KMS-11 (cell line): ENCODE results near the gene PRKG1.

ENCODE experiments used
- H2AFZ ChIP-seq: fragments of 200-600 bp; sonication (generic); 2 replicates; pipeline ENCODE4 v1.6.1; 2016; ENCODE audit warnings: antibody characterized with exemption, mixed run types, low read depth
- H3K27ac ChIP-seq: fragments of 200-600 bp; sonication (generic); 2 replicates; pipeline ENCODE4 v1.6.1; 2016; ENCODE audit warnings: mild to moderate bottlenecking, mixed run types
- H3K27me3 ChIP-seq: fragments of 200-600 bp; sonication (generic); 2 replicates; pipeline ENCODE4 v1.6.1; 2017; ENCODE audit warnings: mild to moderate bottlenecking, low read depth, mixed run types, moderate library complexity; ENCODE audit not compliant: insufficient read depth
- H3K36me3 ChIP-seq: fragments of 200-600 bp; sonication (generic); 2 replicates; pipeline ENCODE4 v1.6.1; 2017; ENCODE audit warnings: mild to moderate bottlenecking, mixed run types; ENCODE audit not compliant: insufficient read depth
- H3K4me1 ChIP-seq: fragments of 200-600 bp; sonication (generic); 2 replicates; pipeline ENCODE4 v1.6.1; 2016; ENCODE audit warnings: mild to moderate bottlenecking, low read depth, mixed run types; ENCODE audit not compliant: poor library complexity, severe bottlenecking
- H3K4me2 ChIP-seq: fragments of 200-600 bp; sonication (generic); 2 replicates; pipeline ENCODE4 v1.7.0; 2016; ENCODE audit warnings: mild to moderate bottlenecking, mixed run types
- H3K4me3 ChIP-seq: fragments of 200-600 bp; sonication (generic); IDR thresholded peaks from 2 replicates; pipeline ENCODE4 v1.6.1; 2017; ENCODE audit warnings: low read depth, low read length, mixed read lengths; ENCODE audit not compliant: insufficient read depth
- H3K79me2 ChIP-seq: fragments of 200-600 bp; sonication (generic); 2 replicates; pipeline ENCODE4 v1.6.1; 2016; ENCODE audit warnings: low read depth, mixed run types; ENCODE audit not compliant: insufficient read depth
- H3K9ac ChIP-seq: fragments of 200-600 bp; sonication (generic); 2 replicates; pipeline ENCODE4 v1.6.1; 2016; ENCODE audit warnings: mild to moderate bottlenecking, mixed run types
- H4K20me1 ChIP-seq: fragments of 200-600 bp; sonication (generic); 2 replicates; pipeline ENCODE4 v1.6.1; 2016; ENCODE audit warnings: mild to moderate bottlenecking, mixed run types; ENCODE audit not compliant: insufficient read depth
- TF ChIP-seq, protein P1 (sequence below): fragments of 200-600 bp; sonication (generic); conservative IDR thresholded peaks from 2 replicates; pipeline ENCODE4 v1.6.1; 2017; ENCODE audit warnings: low read depth, mild to moderate bottlenecking, antibody characterized with exemption, low read length, moderate library complexity, mixed read lengths

PRKG1 gene

DNA sequence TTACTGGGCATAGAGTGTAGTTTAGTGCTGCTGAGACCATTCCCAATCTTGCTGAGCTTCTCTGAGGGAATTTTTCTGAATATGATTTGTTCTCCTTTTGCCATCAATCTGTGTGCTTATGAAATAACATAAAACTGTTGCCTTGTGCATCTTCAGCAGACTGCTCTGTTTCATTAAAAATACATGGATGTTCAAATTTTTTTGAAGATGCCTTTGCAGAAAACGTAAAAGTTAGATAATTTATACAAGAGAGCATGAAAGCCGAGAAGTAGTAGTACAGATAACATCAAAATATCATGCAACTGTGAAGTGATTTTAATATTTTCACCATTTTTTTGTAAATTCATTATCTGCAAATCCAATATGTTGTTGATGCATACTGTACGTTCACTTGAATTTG, 799.8 kb downstream of the PRKG1 start:
- H3K9ac ChIP-seq = no peak overlapping the region
- TF ChIP-seq, protein P1, sequence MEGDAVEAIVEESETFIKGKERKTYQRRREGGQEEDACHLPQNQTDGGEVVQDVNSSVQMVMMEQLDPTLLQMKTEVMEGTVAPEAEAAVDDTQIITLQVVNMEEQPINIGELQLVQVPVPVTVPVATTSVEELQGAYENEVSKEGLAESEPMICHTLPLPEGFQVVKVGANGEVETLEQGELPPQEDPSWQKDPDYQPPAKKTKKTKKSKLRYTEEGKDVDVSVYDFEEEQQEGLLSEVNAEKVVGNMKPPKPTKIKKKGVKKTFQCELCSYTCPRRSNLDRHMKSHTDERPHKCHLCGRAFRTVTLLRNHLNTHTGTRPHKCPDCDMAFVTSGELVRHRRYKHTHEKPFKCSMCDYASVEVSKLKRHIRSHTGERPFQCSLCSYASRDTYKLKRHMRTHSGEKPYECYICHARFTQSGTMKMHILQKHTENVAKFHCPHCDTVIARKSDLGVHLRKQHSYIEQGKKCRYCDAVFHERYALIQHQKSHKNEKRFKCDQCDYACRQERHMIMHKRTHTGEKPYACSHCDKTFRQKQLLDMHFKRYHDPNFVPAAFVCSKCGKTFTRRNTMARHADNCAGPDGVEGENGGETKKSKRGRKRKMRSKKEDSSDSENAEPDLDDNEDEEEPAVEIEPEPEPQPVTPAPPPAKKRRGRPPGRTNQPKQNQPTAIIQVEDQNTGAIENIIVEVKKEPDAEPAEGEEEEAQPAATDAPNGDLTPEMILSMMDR = no peak
- no peaks in the 10 kb centered on the region for H4K20me1 ChIP-seq
- H2AFZ ChIP-seq = no peak overlapping the region
- H3K27ac ChIP-seq = no peak overlapping the region
- H3K79me2 ChIP-seq = no peaks in the 10 kb centered on the region
- H3K4me3 ChIP-seq = no peak overlapping the region
- H3K4me2 ChIP-seq = no peak overlapping the region
- H3K4me1 ChIP-seq = peaks cover under 1% of the 10 kb centered on the region
- no peaks in the 10 kb centered on the region for H3K27me3 ChIP-seq
- no peaks in the 10 kb centered on the region for H3K36me3 ChIP-seq

DNA sequence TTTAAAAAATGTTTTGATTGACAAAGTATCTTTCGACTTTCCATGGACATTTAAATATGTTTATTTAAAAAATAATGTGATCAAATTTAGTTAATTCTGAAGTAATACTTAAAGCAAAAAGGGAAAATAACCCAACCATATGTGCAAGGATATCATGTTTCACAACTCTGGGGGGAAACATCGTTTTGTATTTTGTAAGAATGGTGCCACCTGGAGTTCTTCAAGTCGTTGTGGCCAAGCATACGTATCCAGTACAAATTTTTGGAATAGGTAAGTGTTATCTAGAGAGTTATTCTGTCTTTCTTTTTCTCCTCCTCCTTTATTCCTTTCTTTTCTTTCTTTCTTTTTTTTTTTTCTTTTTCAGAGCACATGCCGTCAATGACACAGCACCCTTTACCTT, 801.3 kb downstream of the PRKG1 start:
- no peak overlapping the region for H3K27ac ChIP-seq
- H3K27me3 ChIP-seq = no peaks in the 10 kb centered on the region
- H3K4me1 ChIP-seq = peaks cover 7% of the 10 kb centered on the region
- H2AFZ ChIP-seq = no peak overlapping the region
- no peaks in the 10 kb centered on the region for H4K20me1 ChIP-seq
- no peak overlapping the region for H3K9ac ChIP-seq
- H3K36me3 ChIP-seq = no peaks in the 10 kb centered on the region
- H3K4me3 ChIP-seq = no peak overlapping the region
- H3K4me2 ChIP-seq = no peak overlapping the region
- H3K79me2 ChIP-seq = no peaks in the 10 kb centered on the region
- TF ChIP-seq, protein P1 = no peak

DNA sequence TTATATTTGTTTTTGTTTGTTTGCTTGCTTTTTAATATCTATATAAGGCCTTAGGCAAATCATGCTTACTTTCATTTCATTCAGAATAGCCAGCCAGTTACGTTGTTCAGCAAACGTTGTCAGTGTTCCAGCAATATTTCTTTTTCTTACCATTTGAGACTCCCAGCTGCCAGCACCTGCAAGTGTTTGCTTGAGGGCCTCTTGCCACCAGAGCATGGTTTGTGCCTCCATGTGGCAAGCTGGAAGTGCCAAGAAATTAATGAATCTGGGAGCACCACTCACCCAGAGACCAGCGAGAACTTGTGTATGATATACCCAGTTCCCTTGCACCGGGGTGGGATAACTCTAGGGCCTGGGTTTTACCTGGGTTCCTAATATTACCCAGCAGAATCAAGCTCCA, 802.2 kb downstream of the PRKG1 start:
- Histone ChIP-seq H3K4me2 (no peak overlapping the region), H3K4me1 (peaks cover 7% of the 10 kb centered on the region), H3K4me3 (no peak overlapping the region), H3K36me3 (no peaks in the 10 kb centered on the region), H2AFZ (no peak overlapping the region), H4K20me1 (no peaks in the 10 kb centered on the region), H3K27me3 (no peaks in the 10 kb centered on the region), H3K9ac (no peak overlapping the region), H3K79me2 (no peaks in the 10 kb centered on the region), H3K27ac (no peak overlapping the region)
- TF ChIP-seq, protein P1 = no peak

DNA sequence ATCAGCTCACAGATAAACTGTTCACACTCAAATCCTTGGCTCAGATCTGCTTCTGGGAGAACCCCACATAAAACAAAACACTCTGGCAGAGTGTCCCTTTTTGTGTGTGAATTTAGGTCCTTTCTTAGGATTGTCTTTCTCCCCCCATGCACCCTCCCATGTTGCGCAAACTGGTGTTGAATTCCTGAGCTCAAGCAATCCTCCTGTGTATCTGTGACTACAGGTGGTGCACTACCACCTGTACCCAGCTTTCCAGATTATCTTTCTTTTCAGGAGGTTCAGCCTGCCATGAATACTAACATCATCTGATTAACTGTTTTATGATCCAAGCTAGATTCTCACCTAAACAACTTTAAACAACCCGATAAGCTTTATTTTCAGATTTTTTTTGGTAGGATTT, 802.7 kb downstream of the PRKG1 start:
- no peak overlapping the region for H3K9ac ChIP-seq
- no peak overlapping the region for H3K4me3 ChIP-seq
- no peak overlapping the region for H2AFZ ChIP-seq
- H4K20me1 ChIP-seq = no peaks in the 10 kb centered on the region
- peaks cover 7% of the 10 kb centered on the region for H3K4me1 ChIP-seq
- no peak overlapping the region for H3K27ac ChIP-seq
- H3K36me3 ChIP-seq = no peaks in the 10 kb centered on the region
- H3K27me3 ChIP-seq = no peaks in the 10 kb centered on the region
- no peak overlapping the region for H3K4me2 ChIP-seq
- TF ChIP-seq, protein P1 = no peak
- no peaks in the 10 kb centered on the region for H3K79me2 ChIP-seq
